ENCODE measurements around the gene ATXN10.

ATXN10 gene

GRCh38 chr22:45842291-45842991 lies 170.8 kb downstream of the ATXN10 start:
- H3K9ac ChIP-seq (ENCODE audit: low read length) = no peak overlapping the region
- no peaks in the 10 kb centered on the region for H4K20me1 ChIP-seq (ENCODE audit: insufficient read depth, low read length)
- no peaks in the 10 kb centered on the region for H3K27me3 ChIP-seq (ENCODE audit: insufficient read depth, low read length)
- H3K4me1 ChIP-seq (ENCODE audit: insufficient read depth, low read length, severe bottlenecking) = peaks cover 6% of the 10 kb centered on the region
- no peak overlapping the region for H3K4me2 ChIP-seq (ENCODE audit: low read length)
- H3K36me3 ChIP-seq (ENCODE audit: insufficient read depth, low read length) = peaks cover 62% of the 10 kb centered on the region
- H3F3A ChIP-seq (ENCODE audit: insufficient read depth, low read length) = no peaks in the 10 kb centered on the region
- no peaks in the 10 kb centered on the region for H3K79me2 ChIP-seq (ENCODE audit: insufficient read depth, low read length)
- no peak overlapping the region for H3K27ac ChIP-seq (ENCODE audit: low read depth, low read length, poor library complexity, severe bottlenecking)
- TF ChIP-seq CTCF (IDR thresholded peaks at IDR 0.05; ENCODE audit: low read length) = no peak
- no peak for TF ChIP-seq EZH2 (IDR thresholded peaks at IDR 0.05; ENCODE audit: borderline replicate concordance, low read length)
- no peak overlapping the region for H3K4me3 ChIP-seq (ENCODE audit: low read depth, low read length, poor library complexity, severe bottlenecking)
- no peak overlapping the region for H2AFZ ChIP-seq (ENCODE audit: low read length)
- no peaks in the 10 kb centered on the region for H3K9me3 ChIP-seq (ENCODE audit: low read length)
- H3K9me2 ChIP-seq (ENCODE audit: low read depth, low read length) = no peaks in the 10 kb centered on the region

- TF ChIP-seq CTCF (IDR thresholded peaks at IDR 0.05; ENCODE audit: low read length) (no peak), EZH2 (IDR thresholded peaks at IDR 0.05; ENCODE audit: borderline replicate concordance, low read length) (no peak)
These were observed 171.4 kb downstream of the ATXN10 start for GRCh38 chr22:45843031-45843430.

GRCh38 chr22:45843986-45844385 lies 172.4 kb downstream of the ATXN10 start:
- Histone ChIP-seq H2AFZ (ENCODE audit: low read length) (no peak overlapping the region), H3K27ac (ENCODE audit: low read depth, low read length, poor library complexity, severe bottlenecking) (no peak overlapping the region), H3K9me3 (ENCODE audit: low read length) (no peaks in the 10 kb centered on the region), H3K4me2 (ENCODE audit: low read length) (no peak overlapping the region), H3K9me2 (ENCODE audit: low read depth, low read length) (no peaks in the 10 kb centered on the region), H3K36me3 (ENCODE audit: insufficient read depth, low read length) (peaks cover 77% of the 10 kb centered on the region), H3K27me3 (ENCODE audit: insufficient read depth, low read length) (no peaks in the 10 kb centered on the region), H4K20me1 (ENCODE audit: insufficient read depth, low read length) (no peaks in the 10 kb centered on the region), H3K9ac (ENCODE audit: low read length) (no peak overlapping the region), H3K4me1 (ENCODE audit: insufficient read depth, low read length, severe bottlenecking) (peaks cover 6% of the 10 kb centered on the region), H3F3A (ENCODE audit: insufficient read depth, low read length) (no peaks in the 10 kb centered on the region), H3K4me3 (ENCODE audit: low read depth, low read length, poor library complexity, severe bottlenecking) (no peak overlapping the region), H3K79me2 (ENCODE audit: insufficient read depth, low read length) (no peaks in the 10 kb centered on the region)
- TF ChIP-seq CTCF (IDR thresholded peaks at IDR 0.05; ENCODE audit: low read length) (no peak), EZH2 (IDR thresholded peaks at IDR 0.05; ENCODE audit: borderline replicate concordance, low read length) (no peak)

More at GRCh38 chr22:45843031-45843430, 171.4 kb downstream of the ATXN10 start:
- H3K4me3 ChIP-seq (ENCODE audit: low read depth, low read length, poor library complexity, severe bottlenecking) = no peak overlapping the region
- H3K27me3 ChIP-seq (ENCODE audit: insufficient read depth, low read length) = no peaks in the 10 kb centered on the region
- H3K9me2 ChIP-seq (ENCODE audit: low read depth, low read length) = no peaks in the 10 kb centered on the region
- no peaks in the 10 kb centered on the region for H3F3A ChIP-seq (ENCODE audit: insufficient read depth, low read length)
- H3K9ac ChIP-seq (ENCODE audit: low read length) = no peak overlapping the region
- no peak overlapping the region for H2AFZ ChIP-seq (ENCODE audit: low read length)
- H3K27ac ChIP-seq (ENCODE audit: low read depth, low read length, poor library complexity, severe bottlenecking) = peak overlapping the region; percentile 18
- no peaks in the 10 kb centered on the region for H3K79me2 ChIP-seq (ENCODE audit: insufficient read depth, low read length)
- H4K20me1 ChIP-seq (ENCODE audit: insufficient read depth, low read length) = no peaks in the 10 kb centered on the region
- H3K4me2 ChIP-seq (ENCODE audit: low read length) = no peak overlapping the region
- no peaks in the 10 kb centered on the region for H3K9me3 ChIP-seq (ENCODE audit: low read length)
- H3K36me3 ChIP-seq (ENCODE audit: insufficient read depth, low read length) = peaks cover 68% of the 10 kb centered on the region
- H3K4me1 ChIP-seq (ENCODE audit: insufficient read depth, low read length, severe bottlenecking) = peaks cover 6% of the 10 kb centered on the region

All from OCI-LY1 (cell line).